NCI-H345 treated with DMSO at 0.1 percent for 48 hours (cell line): ENCODE measurements around the gene FOXN4.
"Not testable (repeated sequence)": the region's sequence is repeated elsewhere in the genome, so short reads cannot be mapped to it uniquely, and the experiment has no call there.

Source experiments
- DNase-seq: peaks from one replicate; lab custom pipeline; 2025; ENCODE audit not compliant: unreplicated experiment; lab: John Stamatoyannopoulos, UW

FOXN4 gene

DNA sequence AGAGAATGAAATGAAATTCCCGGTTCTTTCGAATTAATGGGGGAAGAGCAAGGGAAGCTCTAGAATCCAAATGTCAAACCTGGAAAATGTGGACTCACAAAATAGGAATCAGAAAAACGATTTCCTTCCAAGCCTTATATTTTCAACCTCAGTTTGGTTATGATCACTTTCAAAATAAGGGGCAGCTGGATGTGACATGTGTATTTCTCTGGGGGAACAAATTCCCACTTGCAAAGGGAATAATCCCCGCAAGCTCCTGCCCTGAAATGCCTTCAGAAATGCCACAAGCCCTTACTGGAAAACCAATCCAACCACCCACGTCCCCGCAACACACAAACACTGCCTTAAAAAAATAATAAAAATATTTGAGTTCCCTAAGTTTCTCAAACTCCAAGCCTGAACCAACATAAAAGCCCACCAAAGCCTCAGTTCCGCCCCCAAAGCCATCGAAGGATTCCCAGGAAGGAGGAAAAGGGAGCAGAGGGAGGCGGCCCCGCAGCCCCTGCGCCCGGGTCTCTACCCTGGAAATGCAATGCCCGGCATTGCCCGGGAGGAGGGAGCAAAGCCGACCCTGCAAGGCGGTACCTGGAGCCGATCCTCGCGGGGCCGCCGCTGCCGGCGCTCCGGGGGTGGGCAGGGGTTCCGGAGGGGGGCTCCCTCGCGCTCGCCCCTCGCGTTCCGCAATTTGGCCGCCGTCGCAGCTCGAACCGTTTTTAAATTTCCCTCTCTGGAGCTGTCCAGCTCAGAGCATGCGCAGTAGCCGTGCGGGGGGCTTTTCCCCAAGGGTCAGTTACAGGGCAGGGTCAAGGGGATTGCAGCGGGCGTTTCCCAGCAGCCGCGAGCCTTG is at the start of gene FOXN4:
TSS of gene FOXN4 (minus strand) at position 751 of the 847 bp plus-strand sequence. CDS start 963 bp downstream, outside the sequence.
- no peak for DNase-seq

- no peak for DNase-seq
Observed at GRCh38 chr12:109358154-109358869, 49.2 kb upstream of the FOXN4 start.

GRCh38 chr12:109357032-109357431 is 47.9 kb upstream of the FOXN4 start:
- no peak for DNase-seq

DNA sequence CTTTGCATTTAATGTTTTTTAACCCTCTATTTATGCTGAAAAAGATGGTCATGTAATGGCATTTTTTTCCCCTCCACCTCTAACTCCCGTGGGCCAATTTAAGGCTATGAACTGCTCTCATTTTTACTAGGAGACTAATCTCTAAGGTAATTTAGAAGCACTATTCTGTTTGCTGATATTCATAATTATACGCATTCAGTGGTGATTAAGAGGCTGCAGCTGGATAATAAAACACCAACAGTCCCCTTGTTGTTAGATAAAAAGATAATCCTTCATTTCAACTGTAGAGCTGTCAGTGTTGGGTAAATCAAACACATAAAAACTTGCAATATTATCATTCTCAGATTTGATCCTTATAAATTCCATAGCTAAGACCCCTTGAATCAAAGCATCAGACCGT is 47.5 kb upstream of the FOXN4 start:
- DNase-seq = no peak

GRCh38 chr12:109352184-109352583 is 43.1 kb upstream of the FOXN4 start:
- no peak for DNase-seq

DNA sequence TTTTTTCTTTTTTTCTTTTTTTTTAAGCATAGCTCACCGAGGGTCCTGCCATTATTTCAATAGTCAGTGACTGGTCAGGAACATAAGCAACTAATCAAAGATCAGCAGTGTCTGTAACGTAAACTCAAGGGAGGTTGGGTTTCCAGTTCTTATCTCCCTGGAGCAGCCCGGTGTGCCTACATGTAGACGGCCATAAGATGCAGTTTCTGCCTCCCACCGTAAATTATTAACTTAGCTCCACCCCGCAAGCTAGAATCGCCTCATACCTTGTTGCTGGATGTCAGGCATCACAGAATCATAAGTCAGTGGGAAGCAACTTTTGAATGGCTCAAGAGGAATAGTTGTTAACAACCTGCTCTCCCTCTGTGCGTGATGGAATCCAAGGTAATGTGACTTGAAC is 38.5 kb upstream of the FOXN4 start, which contains the start of gene MYO1H:
TSS of gene MYO1H (plus strand) at position 312 of the 400 bp plus-strand sequence. CDS start at position 373, 61 bp downstream.
- DNase-seq = no peak

DNA sequence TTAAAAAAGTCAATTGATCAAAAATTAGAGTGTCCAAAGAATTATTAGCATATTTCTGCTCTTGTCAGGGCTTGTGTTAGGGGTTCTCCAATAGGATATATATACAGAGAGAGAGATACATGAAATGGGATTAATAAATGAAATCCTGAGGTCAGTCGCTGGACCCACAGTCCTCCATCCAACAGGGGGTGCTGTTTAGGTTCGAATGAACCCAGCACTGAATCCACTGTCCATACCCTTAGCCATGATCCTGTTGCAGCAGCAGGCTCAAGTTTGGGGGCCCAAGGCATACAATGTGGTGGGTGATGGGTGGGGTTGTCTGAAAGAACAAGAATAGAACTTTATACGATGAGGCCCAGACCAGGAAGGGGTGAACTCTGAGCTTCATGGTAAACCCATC is 37.8 kb upstream of the FOXN4 start:
- no peak for DNase-seq

DNA sequence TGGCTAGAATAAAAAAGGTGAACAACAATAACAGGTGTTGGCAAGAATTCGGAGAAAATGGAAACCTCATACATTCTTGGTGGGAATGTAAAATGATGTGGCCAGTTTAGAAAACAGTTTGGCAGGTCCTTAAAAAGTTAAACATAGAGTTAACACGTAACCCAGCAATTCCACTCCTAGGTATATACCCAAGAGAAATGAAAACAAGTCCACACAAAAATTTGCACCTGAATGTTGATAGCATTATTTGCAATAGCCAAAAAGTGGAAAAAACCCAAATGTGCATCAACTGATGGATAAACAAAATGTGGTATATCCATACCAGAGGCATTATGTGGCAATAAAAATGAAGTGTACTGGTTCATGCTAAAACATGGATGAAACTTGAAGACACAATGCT is 36.3 kb upstream of the FOXN4 start:
- DNase-seq = no peak

DNA sequence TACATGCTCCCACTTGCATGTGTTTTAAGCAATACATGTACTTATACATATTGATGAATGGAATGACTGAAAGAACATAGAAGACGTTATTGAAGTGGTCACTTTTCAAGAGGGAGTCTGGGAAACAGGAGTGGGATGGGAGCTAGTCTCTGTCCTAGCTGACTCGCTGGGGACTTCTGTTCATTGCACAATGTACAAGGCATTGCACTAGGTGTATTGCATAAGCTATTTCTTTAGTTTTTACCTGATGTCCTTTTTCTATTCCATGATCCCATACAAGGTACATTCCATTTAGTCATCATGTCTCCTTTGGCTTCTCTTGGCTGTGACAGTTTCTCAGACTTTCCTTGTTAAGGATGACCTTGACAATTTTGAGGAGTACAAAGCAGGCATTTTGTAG is 34.6 kb upstream of the FOXN4 start:
- no peak for DNase-seq

- no peak for DNase-seq
Observed at GRCh38 chr12:109336593-109336992, 27.5 kb upstream of the FOXN4 start.

DNA sequence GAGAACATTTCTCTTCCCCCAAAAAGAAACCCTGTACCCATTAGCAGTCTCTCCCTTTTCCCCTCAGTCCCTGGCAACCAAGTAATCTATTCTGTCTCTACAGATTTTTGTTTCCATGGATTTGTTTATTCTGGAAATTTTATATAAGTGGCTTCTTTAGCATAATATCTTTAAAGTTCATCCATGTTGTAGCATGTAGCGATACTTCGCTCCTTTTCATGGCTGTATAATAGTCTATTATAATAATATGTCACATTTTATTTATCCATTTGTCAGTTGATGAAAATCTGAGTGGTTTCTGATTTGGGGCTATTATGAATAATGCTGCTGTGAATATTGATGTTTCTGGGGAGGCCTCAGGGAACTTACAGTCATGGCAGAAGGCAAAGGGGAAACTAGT is 25.8 kb upstream of the FOXN4 start:
- no peak for DNase-seq

DNA sequence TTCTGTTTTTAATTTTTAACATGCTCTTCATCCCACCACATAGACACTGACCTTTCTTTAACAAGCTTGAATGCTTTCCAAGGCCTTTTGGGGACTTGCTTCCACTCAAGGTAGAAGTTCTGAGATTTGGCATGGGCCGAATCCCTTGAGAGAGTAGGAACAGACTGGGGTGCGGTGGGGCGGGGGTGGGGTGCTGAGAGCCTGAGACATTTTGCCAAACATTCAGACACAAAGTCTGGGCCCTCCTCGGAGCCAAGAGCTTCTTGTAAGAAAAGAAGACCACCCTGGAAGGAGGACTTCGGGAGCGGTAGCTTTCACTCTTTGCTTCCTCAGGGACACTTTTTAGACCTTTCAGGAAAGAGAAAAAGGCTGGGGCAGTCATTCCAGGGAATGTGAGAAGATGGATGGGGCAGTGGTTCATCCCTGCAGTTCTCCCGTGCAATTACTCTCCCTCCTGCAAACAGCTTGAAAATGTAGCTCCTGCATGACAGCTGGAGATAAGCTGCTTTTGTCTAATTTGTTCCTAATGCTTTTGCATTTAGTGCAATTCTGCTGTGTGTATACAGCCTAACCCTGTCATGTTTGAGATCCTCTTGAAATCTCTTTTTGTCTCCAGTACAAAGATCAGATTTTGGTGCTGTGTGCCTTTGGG is 22.3 kb upstream of the FOXN4 start:
- DNase-seq = no peak

DNA sequence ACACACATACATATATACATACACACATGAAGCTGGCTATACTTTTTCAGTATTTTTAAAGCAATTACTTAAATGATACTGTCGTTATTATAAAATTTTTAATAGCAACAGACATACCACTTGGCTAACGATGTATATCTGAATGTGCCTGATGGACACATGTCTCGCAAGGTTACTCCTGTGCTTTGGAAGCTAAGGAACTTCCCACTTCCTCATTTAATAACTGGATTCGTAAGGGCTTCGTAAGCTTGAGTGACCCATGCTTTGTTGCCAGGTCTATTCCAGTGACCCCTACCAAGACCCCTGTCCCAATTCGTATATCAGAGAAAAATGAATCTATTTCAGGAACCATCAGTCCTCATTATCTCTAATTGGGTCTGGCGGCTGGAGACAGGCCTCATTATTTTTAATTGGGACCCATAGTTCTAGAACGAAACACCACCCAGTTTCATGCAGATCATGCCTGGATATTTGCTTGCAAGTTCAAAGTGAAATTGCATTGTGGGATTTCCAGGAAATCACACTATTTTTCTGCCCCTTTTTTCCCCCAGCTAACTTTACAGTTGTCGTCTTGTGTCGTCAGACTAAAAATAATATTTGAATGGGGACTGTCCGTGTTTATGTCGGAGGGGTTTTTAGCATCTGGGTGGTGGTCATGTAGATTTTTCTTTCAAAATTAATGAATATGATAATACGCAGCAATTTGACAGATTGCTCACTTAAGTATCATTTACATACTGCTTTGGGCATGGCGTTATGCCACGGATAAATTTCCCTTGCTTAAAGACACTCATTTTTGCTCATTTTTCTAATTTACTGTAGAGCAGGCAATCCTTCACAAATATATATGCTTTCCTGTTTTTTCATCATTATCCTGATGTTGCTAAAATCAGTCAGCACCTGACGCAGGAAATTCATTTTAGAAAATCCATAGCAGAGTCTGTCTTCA is 21.5 kb upstream of the FOXN4 start:
- DNase-seq = no peak

DNA sequence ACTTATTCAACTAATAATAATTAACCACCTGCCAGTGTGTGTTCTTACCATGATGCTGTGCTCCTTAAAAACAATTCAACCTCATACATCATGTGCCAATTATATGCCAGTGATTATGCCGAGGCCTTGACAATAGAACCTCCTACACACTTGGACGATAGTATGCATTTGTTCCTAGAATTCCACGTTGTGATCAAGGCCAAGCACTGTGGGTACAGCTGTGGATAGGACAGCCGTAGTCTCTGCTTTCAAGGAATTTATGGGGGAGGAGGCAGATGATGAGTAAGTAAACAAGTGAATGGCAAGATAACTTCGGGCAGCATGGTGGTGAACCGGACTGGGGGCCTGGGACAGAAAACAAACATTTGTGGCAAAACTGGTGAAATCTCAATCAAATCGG is 20.6 kb upstream of the FOXN4 start:
- DNase-seq = no peak

GRCh38 chr12:109329003-109329402 is 19.9 kb upstream of the FOXN4 start:
- DNase-seq = no peak

- DNase-seq = not testable (repeated sequence)
Observed at GRCh38 chr12:109321294-109321693, 12.2 kb upstream of the FOXN4 start.

DNA sequence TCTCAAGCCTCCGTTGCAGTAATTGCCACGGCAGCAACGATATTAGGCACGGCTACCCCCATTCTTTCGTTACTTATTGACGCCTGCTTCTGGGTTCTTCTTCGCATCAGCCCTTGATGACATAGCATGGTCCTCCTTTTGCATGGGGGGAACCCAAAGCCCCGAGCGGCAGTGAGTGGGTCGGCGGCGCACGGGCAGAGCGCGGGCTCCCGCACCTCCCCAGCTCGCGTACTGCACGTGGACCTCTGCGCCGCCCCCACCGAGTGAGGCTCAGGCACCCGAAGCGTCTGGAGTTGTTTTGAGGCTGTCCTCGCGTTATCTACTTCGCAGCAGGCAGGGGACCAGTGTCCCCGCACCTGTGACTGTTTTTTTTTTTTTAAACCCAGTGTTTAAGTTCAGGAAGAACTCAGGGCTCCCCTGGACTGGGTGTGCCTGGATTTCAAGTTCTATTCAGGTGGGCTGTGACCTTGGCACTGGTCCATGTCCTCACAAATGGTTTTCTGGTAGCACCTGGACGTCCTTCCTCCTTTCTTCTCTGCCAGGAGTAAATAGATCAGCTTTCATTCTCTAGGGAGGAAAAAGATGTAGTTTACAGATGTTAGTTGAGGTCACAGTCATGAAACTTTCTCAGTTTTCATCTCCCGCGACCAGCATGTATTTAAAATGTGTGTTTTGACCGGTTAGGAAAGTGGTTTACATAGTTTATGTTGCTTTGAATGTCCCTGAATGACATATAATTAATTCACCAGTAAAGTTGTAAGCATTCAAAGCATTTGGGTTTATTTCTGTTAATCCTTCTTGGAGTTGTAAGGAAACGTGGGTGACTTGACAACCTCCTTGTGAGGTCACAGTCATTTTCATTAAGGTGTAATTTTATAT is 1.4 kb upstream of the FOXN4 start:
- peak; percentile 68 for DNase-seq

- peak; percentile 15 for DNase-seq
Observed at GRCh38 chr12:109309381-109310246, 530 bp upstream of the FOXN4 start.

GRCh38 chr12:109307051-109307450 is 2.0 kb downstream of the FOXN4 start:
- DNase-seq = no peak
